GM18498 (cell line): ENCODE results near the gene ROS1.
"Not testable (repeated sequence)": the region's sequence is repeated elsewhere in the genome, so short reads cannot be mapped to it uniquely, and the experiment has no call there.

Experiments used
- ATAC-seq: cut with Tn5 transposase; IDR thresholded peaks from one replicate; pipeline ENCODE4 v1.9.1; 2021; ENCODE audit warnings: mild to moderate bottlenecking, moderate library complexity; ENCODE audit not compliant: unreplicated experiment

ROS1 gene

GRCh38 chr6:117425431-117426153 lies at the start of gene ROS1:
ROS1 (minus strand) TSS chr6:117425942; CDS start chr6:117425656, 286 bp downstream.
- no peak for ATAC-seq

- no peak for ATAC-seq
Measured at GRCh38 chr6:117473401-117473800, 47.7 kb upstream of the ROS1 start.

- no peak for ATAC-seq
Measured at GRCh38 chr6:117472667-117473066, 46.9 kb upstream of the ROS1 start.

GRCh38 chr6:117469791-117470190 lies 44.0 kb upstream of the ROS1 start:
- no peak for ATAC-seq

GRCh38 chr6:117469356-117469755 lies 43.6 kb upstream of the ROS1 start:
- no peak for ATAC-seq

- not testable (repeated sequence) for ATAC-seq
Measured at GRCh38 chr6:117468527-117468926, 42.8 kb upstream of the ROS1 start.

- ATAC-seq: no peak
Measured at GRCh38 chr6:117467876-117468275, 42.1 kb upstream of the ROS1 start.

GRCh38 chr6:117465691-117466090 lies 39.9 kb upstream of the ROS1 start:
- no peak for ATAC-seq

GRCh38 chr6:117464700-117465099 lies 39.0 kb upstream of the ROS1 start:
- ATAC-seq: peak; percentile 23

GRCh38 chr6:117463762-117464665 lies 38.3 kb upstream of the ROS1 start:
- ATAC-seq: peak; percentile 86

GRCh38 chr6:117459204-117459944 lies 33.6 kb upstream of the ROS1 start:
- no peak for ATAC-seq

- no peak for ATAC-seq
Measured at GRCh38 chr6:117456998-117457397, 31.3 kb upstream of the ROS1 start.

- no peak for ATAC-seq
Measured at GRCh38 chr6:117456250-117456649, 30.5 kb upstream of the ROS1 start.

- no peak for ATAC-seq
Measured at GRCh38 chr6:117451671-117452070, 25.9 kb upstream of the ROS1 start.

- ATAC-seq: no peak
Measured at GRCh38 chr6:117449549-117450439, 24.1 kb upstream of the ROS1 start.

- no peak for ATAC-seq
Measured at GRCh38 chr6:117448732-117449485, 23.2 kb upstream of the ROS1 start.

GRCh38 chr6:117448011-117448410 lies 22.3 kb upstream of the ROS1 start:
- no peak for ATAC-seq

GRCh38 chr6:117446861-117447260 lies 21.1 kb upstream of the ROS1 start:
- ATAC-seq: no peak

GRCh38 chr6:117444600-117444999 lies 18.9 kb upstream of the ROS1 start:
- no peak for ATAC-seq

GRCh38 chr6:117442313-117442712 lies 16.6 kb upstream of the ROS1 start:
- ATAC-seq: not testable (repeated sequence)
